NCI-H1930 (cell line): ENCODE measurements around the gene NUFIP1.
A peak's percentile ranks its signal among the peaks of the same experiment; 100 is the strongest.
"Not testable (repeated sequence)": the region's sequence is repeated elsewhere in the genome, so short reads cannot be mapped to it uniquely, and the experiment has no call there.

Experiments
- DNase-seq, 2 experiments: peaks; one replicate each; lab custom pipeline; 2025; lab: John Stamatoyannopoulos, UW

NUFIP1 gene

DNA sequence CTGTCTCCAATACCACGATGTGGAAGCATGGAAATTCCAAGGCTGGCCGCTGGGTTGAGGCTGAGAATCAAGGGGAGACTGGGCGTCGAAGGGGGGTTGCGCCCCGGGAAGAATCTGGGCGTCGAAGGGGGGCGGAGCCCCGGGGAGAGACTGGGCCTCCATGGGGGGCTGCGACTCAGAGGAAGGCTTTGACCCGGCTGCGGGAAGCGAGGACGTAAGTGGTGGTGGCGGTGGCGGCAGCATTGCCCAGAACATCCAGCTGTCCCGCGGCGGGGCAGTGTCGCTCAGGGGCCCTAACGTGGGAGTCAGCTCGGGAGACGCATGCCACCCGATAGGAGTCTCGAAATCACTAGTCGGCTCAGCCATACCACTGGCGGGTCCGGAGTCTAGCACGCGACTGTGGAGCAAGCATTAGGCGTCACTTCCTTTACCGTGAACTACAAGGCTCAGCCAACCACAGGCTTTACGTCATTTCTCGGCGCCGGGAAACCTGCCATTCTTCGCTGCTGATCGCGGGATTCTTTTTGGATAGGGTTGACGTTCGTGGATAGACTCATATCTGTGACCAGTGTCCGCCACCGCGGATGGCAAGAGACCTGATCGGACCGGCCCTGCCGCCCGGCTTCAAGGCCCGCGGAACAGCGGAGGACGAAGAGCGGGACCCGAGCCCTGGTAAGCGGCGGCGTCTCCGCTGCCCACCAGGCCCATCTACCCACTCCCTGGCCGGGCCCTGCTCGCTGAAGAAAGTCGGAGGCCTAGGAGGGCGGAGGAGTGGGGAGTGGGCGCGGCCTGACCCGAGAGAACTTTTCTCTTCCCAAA, at the start of gene NUFIP1, which contains the start of gene GPALPP1:
TSS of gene NUFIP1 (minus strand) at position 401 of the 819 bp plus-strand sequence. CDS start at position 366, 35 bp downstream.
TSS of gene GPALPP1 (plus strand) at position 468 of the 819 bp plus-strand sequence. CDS start at position 585, 117 bp downstream.
- DNase-seq = peak; percentile 88 to 90

DNA sequence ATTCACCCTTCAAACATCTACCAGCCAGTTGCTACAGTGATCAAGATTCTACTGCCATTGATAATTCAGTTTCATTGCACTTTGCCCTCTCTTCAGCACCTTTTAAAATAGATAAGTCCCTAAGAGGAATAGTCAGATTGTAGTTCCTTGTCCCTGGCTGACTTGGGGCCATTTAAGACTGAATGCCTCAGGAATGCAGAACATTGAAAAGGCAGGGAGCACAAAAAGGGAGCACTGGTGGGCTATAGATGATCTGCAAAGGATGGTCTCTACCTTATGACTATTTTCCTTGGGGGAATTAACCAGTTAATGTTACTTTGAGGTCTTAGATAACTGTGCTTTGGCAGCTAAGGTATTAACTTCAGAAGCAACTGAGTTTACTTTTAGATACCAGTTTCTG, 46.9 kb upstream of the NUFIP1 start:
- no peak for DNase-seq

DNA sequence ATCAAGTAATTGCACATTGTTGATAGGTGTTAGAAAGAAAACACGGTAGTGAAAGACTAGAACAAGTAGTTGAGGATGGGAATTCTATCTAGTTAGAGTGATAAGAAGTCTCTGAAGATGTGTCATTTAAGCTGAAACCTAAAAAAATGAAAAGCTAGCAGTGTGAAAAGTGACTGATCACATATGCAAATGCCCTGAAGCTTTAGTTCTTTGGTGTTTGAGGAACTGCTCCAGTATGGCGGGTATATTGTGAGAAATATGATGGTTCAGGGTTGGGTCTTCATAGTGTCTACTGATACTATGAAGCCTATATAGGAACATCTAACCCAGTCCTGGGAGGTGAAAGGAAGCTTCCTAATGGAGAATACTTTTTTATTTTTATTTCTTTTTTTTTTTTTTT, 45.1 kb upstream of the NUFIP1 start:
- DNase-seq = no peak

DNA sequence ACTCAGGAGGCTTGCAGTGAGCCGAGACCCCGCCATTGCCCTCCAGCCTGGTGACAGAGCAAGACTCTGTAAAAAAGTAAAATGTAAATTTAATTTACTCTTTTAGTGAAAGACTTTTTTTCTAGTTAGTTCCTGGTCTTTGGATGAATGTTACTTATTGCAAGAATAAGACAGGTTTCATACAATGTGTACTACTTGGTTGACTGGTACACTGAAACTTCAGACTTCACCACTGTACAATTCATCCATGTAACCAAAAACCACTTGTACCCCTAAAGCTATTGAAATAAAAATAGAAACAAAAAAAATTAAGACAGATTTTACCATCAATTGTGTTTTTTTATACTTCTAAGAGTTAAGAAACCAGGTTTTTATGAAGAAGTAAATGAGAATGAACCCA, 35.6 kb upstream of the NUFIP1 start:
- DNase-seq = no peak

DNA sequence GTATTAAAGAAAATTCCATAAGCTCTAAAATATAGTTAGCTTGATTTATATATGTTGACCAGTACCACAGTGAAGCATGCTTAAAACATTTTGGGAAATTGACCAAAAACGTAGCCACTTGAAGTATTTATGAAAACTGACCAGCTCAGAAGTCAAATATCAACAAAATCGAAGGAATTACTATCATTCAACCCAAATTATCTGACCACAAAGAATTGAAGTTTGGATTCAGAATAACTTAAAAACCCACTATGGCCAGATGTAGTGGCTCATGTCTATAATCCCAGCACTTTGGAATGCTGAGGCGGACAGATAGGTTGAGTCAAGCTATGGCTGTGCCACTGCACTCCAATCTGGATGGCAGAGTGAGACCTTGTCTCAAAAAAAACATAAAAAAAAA, 32.0 kb upstream of the NUFIP1 start:
- no peak for DNase-seq

DNA sequence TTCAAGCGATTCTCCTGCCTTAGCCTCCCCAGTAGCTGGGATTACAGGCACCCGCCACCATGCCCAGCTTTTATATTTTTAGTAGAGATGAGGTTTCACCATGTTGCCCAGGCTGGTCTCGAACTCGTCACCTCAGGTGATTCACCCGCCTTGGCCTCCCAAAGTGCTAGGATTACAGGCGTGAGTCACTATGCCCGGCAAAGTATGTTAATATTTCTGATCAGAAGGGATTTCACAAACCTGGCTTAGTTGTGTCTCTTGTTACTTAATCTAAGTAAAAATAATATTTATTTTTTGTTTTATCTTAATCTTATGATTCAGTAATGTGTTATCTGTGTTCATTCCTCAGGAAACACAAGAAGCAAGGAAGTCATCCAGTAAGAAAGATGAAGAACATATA, 30.7 kb upstream of the NUFIP1 start:
- not testable (repeated sequence) for DNase-seq

DNA sequence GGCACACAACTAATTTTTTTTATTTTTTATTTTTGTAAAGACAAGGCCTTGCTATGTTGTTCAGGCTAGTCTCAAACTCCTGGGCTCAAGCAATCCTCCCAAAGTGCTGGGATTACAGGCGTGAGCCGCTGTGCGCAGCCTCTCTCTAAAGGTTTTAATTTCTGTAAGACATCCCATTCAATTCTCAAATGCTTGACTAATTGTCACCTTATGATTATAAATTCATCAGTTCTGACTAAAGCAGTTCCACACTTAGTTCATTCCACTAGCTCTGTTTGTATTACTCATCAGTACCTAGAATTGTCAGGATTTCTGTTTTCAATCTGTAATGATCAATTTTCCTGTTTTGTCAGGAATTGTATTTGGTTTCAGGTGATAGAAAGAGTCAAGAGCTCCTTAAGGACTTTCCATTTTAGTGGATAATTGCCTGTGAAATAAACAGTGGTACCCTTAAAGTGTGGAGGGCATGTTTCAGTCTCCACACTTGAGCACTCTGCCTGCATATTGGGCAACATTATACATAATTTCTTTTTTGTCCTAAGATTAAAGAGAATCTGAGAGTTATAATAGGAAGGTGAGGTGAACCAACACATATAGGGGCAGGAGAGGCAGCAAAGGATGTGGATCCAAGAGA, 27.6 kb upstream of the NUFIP1 start:
- no peak for DNase-seq

DNA sequence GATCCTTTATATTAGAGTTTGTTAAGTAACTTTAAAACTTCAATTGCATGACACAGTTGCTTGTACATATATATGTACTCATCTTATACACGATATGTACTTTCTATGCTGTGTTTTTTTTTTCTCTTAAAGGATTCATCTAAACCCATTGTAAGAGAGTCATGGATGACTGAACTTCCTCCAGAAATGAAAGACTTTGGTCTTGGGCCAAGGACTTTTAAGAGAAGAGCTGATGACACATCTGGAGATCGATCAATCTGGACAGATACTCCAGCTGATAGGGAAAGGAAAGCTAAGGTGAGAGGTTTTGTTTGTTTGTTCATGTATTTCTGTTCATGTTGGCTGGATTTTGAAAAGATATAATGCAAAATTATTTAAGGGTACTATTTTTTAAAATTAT, 26.0 kb upstream of the NUFIP1 start:
- no peak for DNase-seq

DNA sequence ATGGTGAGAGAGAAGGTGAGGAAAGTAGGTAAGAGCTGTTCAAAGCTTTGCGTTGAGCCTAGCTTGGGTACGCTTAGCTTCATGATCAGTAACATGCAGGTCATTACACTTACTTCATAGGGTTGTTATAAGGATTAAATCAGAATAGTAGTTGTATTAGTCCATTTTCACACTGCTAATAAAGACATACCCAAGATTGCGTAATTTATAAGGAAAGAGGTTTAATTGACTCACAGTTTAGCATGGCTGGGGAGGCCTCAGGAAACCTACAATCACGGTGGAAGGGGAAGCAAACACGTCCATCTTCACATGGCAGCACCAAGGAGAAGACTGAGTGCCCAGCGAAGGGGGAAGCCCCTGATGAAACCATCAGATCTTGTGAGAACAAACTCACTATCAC, 21.9 kb upstream of the NUFIP1 start:
- DNase-seq = no peak

DNA sequence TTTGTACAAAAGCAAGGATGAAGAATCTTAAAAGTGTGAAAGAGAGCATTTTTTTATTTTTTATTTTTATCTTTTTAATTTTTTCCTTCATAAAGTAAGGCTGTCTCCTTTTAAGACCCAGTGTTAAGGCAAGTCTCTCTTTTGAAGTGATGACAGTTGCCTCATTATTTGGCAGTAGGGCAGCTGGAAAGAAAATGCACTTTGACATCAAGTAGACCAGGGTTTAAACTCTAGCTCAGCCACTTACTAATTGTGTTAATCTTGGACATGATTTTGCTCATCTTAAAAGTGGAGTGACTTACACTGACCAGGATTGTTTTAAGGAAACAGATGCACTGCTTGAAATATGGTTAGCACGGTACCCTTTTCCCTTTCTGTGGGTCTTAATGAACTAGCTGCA, 18.6 kb upstream of the NUFIP1 start:
- no peak for DNase-seq

DNA sequence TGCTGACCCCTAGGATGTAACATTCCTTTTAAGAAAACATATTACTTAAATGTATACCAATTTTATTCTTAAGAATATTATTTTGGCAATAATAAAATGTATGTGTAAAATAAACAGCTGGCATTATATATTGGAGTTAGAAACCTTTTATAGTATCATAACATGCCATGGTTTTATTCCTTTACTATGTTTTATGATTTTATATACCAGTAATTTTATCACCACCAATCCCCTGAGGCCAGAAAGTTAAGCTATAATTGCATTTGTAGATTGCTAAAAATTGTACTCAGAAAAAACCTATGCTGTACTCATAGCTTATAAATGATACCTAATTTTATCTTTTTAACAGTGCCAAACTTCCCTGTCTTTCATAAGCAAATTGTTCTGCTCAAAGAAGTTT, 18.0 kb upstream of the NUFIP1 start:
- no peak for DNase-seq

DNA sequence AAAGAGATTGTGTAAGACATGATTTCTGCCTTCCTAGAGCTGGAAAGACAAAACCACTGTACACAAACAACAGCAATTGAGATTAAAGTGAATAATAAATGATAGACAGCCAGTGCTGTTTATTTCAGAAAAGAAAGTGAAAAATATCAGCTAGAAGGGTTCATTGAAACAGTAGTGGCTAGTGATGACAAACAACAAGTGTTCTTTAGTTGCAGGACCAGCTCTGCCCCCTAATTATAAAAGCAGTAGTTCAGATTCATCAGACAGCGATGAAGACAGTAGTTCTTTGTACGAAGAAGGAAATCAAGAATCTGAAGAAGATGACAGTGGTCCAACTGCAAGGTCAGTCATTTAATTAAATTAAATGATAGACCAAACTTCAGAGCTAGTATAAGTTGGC, 14.8 kb upstream of the NUFIP1 start:
- DNase-seq = no peak

DNA sequence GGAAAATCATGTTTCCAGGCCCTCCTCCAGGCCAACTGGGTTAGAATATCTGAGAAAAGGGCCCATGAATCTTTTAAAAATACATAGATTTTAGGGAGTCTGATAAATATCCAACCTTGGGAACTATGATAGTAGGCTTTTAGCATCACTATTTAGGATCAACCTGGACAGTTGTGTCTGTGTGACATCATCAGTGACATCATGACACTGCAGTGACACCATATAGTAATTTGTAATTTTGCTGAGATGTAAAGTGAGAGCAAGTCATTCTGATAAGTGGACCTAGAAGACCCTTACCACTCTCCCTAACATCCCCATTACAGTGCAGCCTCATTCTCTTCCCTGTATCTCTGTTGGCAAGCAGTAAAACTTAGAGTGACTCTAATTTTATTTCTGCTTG, 14.1 kb upstream of the NUFIP1 start:
- DNase-seq = no peak

DNA sequence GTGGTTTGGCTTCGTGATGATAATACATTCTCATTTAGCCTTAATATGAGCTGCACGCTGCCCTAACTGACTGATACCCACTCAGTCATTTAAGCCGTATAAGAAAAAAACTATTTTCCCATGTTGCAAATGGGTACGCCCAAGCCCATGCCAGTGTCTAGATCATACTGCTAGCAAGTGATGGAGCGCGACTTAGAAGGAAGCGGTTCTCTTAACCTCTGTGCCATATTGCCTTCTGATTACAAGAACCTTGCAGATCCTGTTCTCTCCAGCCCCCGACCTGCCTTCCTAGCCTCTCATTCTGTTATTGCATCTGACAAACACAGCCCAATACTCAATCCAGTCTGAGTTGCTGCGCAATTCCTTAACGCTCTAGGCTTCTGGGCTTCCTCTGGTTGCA, 670 bp upstream of the NUFIP1 start:
- DNase-seq = no peak

DNA sequence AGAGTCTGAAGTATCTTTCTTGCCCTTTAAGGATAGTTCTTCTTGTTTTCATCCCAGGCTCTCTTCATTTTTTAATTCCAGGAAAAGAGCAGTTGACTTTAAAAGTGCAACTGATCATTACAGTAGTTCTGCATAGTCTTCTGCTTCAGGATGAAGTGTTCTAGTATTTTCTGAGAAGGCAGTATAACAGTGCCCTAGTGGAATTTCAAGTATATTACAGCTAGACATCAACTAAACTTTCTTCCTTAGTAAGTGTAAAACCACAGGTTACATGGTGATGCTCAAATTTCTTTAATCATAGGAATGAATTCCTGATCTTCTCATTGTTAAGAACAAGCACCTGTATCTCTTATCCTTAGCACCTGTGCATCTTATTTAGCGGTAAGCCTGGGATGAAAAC, 10.9 kb downstream of the NUFIP1 start:
- no peak for DNase-seq

DNA sequence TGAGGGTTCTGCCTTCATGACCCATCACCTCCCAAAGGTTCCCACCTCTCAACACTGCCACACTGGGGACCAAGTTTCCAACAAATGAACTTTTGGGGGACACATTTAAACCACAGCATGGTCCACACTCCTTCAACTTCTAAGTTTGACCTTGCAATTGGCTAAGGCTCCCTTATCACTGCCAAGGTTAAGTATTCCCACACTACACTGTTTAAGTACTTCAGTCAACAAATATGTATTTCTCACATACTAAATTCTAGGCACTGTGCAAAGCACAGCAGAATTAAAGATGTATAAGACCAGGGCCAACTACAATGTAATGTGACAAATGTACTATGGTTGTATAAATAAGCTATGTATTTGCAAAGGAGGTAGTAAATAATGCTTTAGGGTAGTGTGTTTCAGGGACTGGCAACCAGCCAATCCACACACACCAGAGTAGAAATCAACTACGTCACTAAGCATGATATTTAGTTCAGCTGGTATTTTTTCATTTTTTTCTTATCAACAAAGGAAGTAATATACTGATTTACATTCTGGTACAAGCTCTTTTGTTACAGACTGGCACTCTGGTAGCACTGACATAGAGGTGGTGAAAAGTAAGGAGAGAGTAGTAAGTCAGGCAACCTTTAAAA, 12.2 kb downstream of the NUFIP1 start:
- no peak for DNase-seq

DNA sequence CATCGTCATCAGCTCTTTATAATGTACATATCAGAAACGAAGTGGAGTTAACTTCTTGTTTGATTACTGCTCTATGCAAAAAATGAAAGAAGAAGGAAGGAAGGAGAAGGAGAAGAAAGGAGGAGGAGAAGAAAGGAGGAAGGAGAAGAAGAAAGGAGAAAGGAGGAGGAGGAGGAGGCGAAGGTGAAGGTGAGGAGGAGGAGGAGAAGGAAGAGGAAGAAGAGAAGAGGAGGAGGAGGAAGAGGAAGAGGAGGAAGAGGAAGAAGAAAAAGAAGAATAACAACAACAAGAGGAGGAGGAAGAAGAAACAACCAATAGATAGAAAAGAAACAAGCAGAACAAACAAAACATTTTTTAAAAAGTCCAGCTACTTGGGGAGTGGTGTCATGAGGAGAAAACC, 13.1 kb downstream of the NUFIP1 start:
- DNase-seq = no peak

DNA sequence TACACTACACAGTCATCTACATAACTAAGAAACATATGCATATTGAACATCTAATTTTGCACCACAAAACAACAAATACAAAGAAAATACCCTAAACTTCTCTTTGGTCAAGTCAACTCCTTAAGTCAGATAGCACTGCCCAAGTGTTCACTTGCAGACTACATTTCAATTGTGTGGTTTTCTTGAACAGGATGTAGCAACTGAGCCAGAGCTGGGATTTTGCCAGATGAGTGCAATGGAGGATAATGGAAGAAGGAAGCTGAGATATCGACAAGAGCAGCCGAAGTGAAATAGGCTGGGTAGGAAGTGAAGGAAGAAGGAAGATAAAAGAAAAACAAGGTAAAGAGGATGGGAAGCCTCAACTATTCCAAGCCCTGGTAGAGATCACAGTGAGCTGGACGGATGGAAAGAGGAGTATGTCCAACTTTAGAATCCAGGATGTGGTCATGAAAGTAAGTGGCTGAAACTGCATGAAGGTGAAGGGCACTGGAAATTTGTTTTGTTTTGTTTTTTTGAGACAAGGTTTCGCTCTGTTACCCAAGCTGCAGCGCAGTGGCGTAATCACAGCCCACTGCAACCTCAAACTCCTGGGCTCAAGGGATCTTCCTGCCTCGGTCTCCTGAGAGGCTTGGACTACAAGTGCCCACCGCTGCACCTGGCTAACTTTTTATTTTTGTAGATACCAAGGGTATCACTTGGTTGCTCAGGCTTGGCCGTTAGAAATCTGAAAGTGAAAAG, 15.0 kb downstream of the NUFIP1 start:
- DNase-seq = no peak

DNA sequence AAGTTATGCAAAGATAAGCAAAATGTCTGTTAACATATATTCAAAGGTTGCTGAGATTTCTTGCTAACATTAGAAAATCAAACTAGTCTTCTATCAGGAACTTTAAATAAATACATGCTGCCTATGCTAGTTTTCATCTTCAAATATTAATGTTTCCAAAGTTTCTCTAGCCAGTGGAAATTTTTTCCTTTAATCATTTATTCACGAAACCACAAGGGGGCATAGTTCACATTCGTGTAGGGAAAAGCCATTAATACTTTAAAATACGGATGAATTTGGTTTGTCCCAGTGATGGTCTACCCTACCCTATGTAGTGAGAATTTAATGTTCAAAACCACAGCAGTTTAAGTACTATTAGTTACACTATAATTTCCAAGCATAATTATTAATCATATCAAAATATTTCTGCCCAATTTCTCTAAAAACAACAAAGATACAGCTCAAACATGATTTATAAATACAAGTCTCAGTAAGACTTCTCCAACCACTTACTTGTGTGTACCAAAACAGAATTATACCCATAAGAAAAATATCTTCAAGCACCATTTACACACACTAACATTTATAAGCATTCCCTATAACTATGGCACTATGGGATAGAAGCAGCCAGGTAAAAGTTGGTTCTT, 16.2 kb downstream of the NUFIP1 start:
- peak in 1 of 2 experiments; percentile 20 for DNase-seq

DNA sequence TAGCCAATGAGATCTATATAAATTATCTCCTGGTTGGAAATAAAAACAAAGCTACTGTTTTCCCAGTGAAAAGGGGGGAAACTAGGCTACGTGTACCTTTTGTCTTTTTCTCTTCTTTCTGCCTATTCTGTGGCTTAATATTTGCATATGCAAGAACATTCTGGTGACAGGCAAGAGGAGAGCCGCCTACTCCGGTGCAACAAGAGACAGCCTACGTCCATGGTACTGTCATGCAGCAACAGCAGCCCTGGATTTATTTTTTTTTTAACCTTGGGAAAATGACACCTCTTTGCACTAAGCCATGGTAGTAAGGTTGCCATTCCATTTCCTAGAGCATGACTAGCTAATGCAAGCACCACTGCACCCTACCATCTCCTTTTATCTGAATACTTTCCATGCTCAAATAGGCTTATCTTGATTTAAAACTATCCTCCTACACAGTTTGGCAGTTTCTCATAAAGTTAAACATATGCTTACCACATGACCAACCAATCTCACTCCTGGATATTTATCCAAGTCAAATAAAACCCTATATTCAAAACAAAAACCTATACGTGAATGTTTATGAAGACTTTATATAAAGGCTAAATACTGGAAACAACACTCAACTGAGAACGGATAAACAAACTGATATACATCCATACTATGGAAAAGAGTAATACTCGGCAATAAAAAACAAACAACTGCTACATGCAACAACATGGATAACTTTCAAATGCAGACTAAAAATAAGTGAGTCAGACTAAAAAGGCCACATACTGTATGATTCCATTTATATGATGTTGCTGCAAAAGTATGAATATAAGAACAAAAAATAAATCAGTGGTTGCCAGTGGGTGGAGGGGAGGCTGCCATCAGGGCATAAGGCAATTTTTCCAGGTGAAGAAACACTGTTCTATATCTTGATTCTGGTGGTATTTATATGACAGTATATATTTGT, 17.3 kb downstream of the NUFIP1 start:
- DNase-seq = no peak
